GM12878 (cell line): ENCODE measurements around the gene CCL20. TPM values are rescaled to one million over a fixed set of nuclear protein-coding genes. Genes with fewer than 3 reads are reported as not detected.

Experiments
- ATAC-seq: fragments of 200-7000 bp; cut with Tn5 transposase; 3 replicates; pipeline ENCODE4 v1.9.1; 2020; ENCODE audit warnings: mild to moderate bottlenecking, moderate library complexity
- BruUV-seq: library from RNA; stranded (reverse); fragments of 400-500 nt; replicated peaks from 2 replicates; lab custom pipeline; 2021; lab: Mats Ljungman, UMichigan
- CTCF ChIA-PET: fragments of 300-600 bp; sonication (Branson Sonifier 250); formaldehyde crosslinking; extraction: SDS; loops from one replicate; lab custom pipeline; 2021; ENCODE audit warnings: inconsistent platforms; lab: Yijun Ruan, JAX
- POLR2A ChIA-PET: fragments of 350-600 bp; formaldehyde crosslinking; extraction: SDS; loops from one replicate; lab custom pipeline; 2021; ENCODE audit warnings: inconsistent platforms; lab: Charles Lee
- RAD21 ChIA-PET: fragments of 300-600 bp; sonication (Branson Sonifier 250); formaldehyde crosslinking; loops from one replicate; lab custom pipeline; 2023; ENCODE audit warnings: antibody characterized with exemption; ENCODE audit not compliant: unreplicated experiment; lab: Charles Lee
- SMC1A ChIA-PET: fragments of 300-600 bp; sonication (Branson Sonifier 250); formaldehyde crosslinking; loops from one replicate; lab custom pipeline; 2023; ENCODE audit not compliant: unreplicated experiment, uncharacterized antibody; lab: Charles Lee
- DNase-seq: peaks from one replicate; pipeline ENCODE4 v3.0.0-alpha.2; 2011; ENCODE audit warnings: low read depth, low spot score
- FAIRE-seq: peaks from 3 replicates; lab custom pipeline; 2011; peaks lifted over from hg19 to GRCh38; lab: Jason Lieb, UNC
- H2AFZ ChIP-seq: 2 replicates; pipeline ENCODE4 v1.6.0; 2011; ENCODE audit warnings: low read depth, low read length, control low read depth; ENCODE audit not compliant: control insufficient read depth
- H3K27ac ChIP-seq: 2 replicates; pipeline ENCODE4 v1.5.1; 2011; ENCODE audit warnings: control low read depth; ENCODE audit not compliant: control insufficient read depth, insufficient read depth
- H3K27me3 ChIP-seq, 2 experiments: replicated peaks in 1 of 2; 2 replicates each; pipeline versions ENCODE4 v1.6.0 to v1.6.1; 2011; ENCODE audit warnings: low read length in 1 of 2; ENCODE audit not compliant: control insufficient read depth in 2 of 2, insufficient read depth in 2 of 2
- H3K36me3 ChIP-seq, 2 experiments: 2 replicates each; pipeline ENCODE4 v1.5.1; 2011; ENCODE audit warnings: low read length in 1 of 2; ENCODE audit not compliant: control insufficient read depth in 2 of 2, insufficient read depth in 2 of 2
- H3K4me1 ChIP-seq: 2 replicates; pipeline ENCODE4 v1.6.1; 2011; ENCODE audit warnings: mild to moderate bottlenecking, low read length, moderate library complexity, mixed read lengths; ENCODE audit not compliant: control insufficient read depth, insufficient read depth
- H3K4me2 ChIP-seq: 2 replicates; pipeline ENCODE4 v1.6.0; 2011; ENCODE audit warnings: control low read depth; ENCODE audit not compliant: control insufficient read depth, insufficient read depth
- H3K4me3 ChIP-seq: fragments of 200-600 bp; sonication (generic); 2 replicates; pipeline ENCODE4 v1.5.1; 2016
- H3K79me2 ChIP-seq: 2 replicates; pipeline ENCODE4 v1.6.0; 2011; ENCODE audit warnings: low read length; ENCODE audit not compliant: control insufficient read depth, insufficient read depth
- H3K9ac ChIP-seq: 2 replicates; pipeline ENCODE4 v1.8.0; 2011; ENCODE audit warnings: low read length, control low read depth, mixed read lengths; ENCODE audit not compliant: control insufficient read depth, insufficient read depth
- H3K9me3 ChIP-seq: replicated peaks from 3 replicates; pipeline ENCODE4 v1.5.1; 2011; ENCODE audit warnings: mild to moderate bottlenecking, low read length; ENCODE audit not compliant: control insufficient read depth, insufficient read depth
- H4K20me1 ChIP-seq: 2 replicates; pipeline ENCODE4 v1.6.0; 2011; ENCODE audit not compliant: control insufficient read depth, insufficient read depth
- BRCA1 ChIP-seq: IDR thresholded peaks from 2 replicates; pipeline ENCODE4 v1.6.1; 2011; ENCODE audit warnings: low read depth, low read length, improper control_type of control experiment
- ELK1 ChIP-seq: IDR thresholded peaks from 2 replicates; pipeline ENCODE4 v1.6.1; 2012; ENCODE audit warnings: low read depth, low read length, improper control_type of control experiment
- ETV6 ChIP-seq, 2 experiments: fragments of 450-650 bp in 1 of 2; IDR thresholded peaks in 1 of 2; conservative IDR thresholded peaks in 1 of 2; 2 replicates each; pipeline ENCODE4 v1.6.1; 2014; ENCODE audit warnings: antibody characterized with exemption in 1 of 2, borderline replicate concordance in 1 of 2, low read depth in 1 of 2, mild to moderate bottlenecking in 1 of 2, moderate library complexity in 1 of 2
- EZH2 ChIP-seq: IDR thresholded peaks from 2 replicates; pipeline ENCODE4 v1.6.1; 2012; ENCODE audit warnings: low read depth, mild to moderate bottlenecking, control low read depth, inconsistent platforms, low read length, borderline replicate concordance; ENCODE audit not compliant: control insufficient read depth
- SUZ12 ChIP-seq: fragments of 200-600 bp; sonication (generic); IDR thresholded peaks from one replicate; pipeline ENCODE4 v1.6.1; 2018; ENCODE audit warnings: antibody characterized with exemption, mild to moderate bottlenecking; ENCODE audit not compliant: unreplicated experiment
- TCF7 ChIP-seq: IDR thresholded peaks from 2 replicates; pipeline ENCODE4 v1.6.1; 2014; ENCODE audit warnings: antibody characterized with exemption, borderline replicate concordance
- ZNF274 ChIP-seq: IDR thresholded peaks from one replicate; pipeline ENCODE4 v1.8.0; 2011; ENCODE audit not compliant: insufficient read length, insufficient read depth
- WGBS: methylation state at CpG from one replicate; pipeline ENCODE4 v1.1.6; 2016; ENCODE audit warnings: low lambda C conversion rate; ENCODE audit not compliant: insufficient replicate concordance, insufficient coverage; ENCODE audit errors: missing lambda C conversion rate; 5-methylcytosine and 5-hydroxymethylcytosine counted together
- in situ Hi-C: fragments of 300-500 bp; cut with MboI; formaldehyde crosslinking; loops from 9 replicates; pipeline ENCODE4 v1.14.3; 2018; ENCODE audit warnings: mixed read lengths
- intact Hi-C: fragments of 100-400 bp; cut with micrococcal nuclease; formaldehyde crosslinking; loops from one replicate; pipeline ENCODE4 v1.14.2; 2022; ENCODE audit not compliant: unreplicated experiment
- polyA plus RNA-seq, 11 experiments: library from polyadenylated mRNA; depleted of rRNA in 4 of 11; unstranded in 6 of 11; stranded (reverse) in 5 of 11; fragments of >200 nt; fragmentation: Nextera tagmentation in 4 of 11; fragmentation: Illumina TruSeq in 1 of 11; extraction: Ambion mirVana in 4 of 11; extraction: Trizol in 1 of 11; gene quantifications; 1 replicate in 1 of 11; 2 replicates in 10 of 11; pipeline versions ENCODE4 v1.2.1 to v1.2.3, GENCODE V29; 2011 to 2016; ENCODE audit warnings: inconsistent platforms in 2 of 11, missing spikeins in 2 of 11, low read depth in 1 of 11
- total RNA-seq, 4 experiments: library from RNA; depleted of rRNA in 3 of 4; stranded (reverse); fragments of >200 nt in 3 of 4; fragmentation: Illumina TruSeq in 1 of 4; extraction: Trizol in 1 of 4; gene quantifications; 2 replicates each; pipeline versions ENCODE4 v1.2.1 to v1.2.3, GENCODE V29; 2013 to 2021

Gene CCL20
- total and polyA plus RNA-seq, 10 of the 15 experiments (the other 5 are each of a cell fraction or from before 2014, with no cell fraction given) = 5.5 to 35.7 (median 15.6) TPM

- BruUV-seq = no TSS peak
- Histone ChIP-seq H3K9ac (no peak overlapping the region), H4K20me1 (no peaks in the 10 kb centered on the region), H3K36me3 (no peaks in the 10 kb centered on the region), H3K9me3 (no peaks in the 10 kb centered on the region), H3K4me2 (no peak overlapping the region), H3K27ac (no peak overlapping the region), H3K27me3 (no peaks in the 10 kb centered on the region), H2AFZ (no peak overlapping the region), H3K4me1 (peaks cover 20% of the 10 kb centered on the region), H3K4me3 (no peak overlapping the region), H3K79me2 (no peaks in the 10 kb centered on the region; the same call in 1 of the 2 replicates)
- ChIA-PET CTCF (interaction anchor here (1.4 to 4.4 kb wide), 4 partner anchors 8 to 80 kb away, joined by 5 to 58 read pairs (median 36); no protein-coding TSS in a partner anchor), SMC1A (interaction anchor here (1.4 to 8.0 kb wide), 10 partner anchors 12 to 307 kb away, joined by 3 to 120 read pairs (median 38); partner anchors contain the start of gene CCL20), RAD21 (interaction anchor here (0.8 to 3.4 kb wide), 6 partner anchors 16 to 375 kb away, joined by 3 to 52 read pairs (median 7); no protein-coding TSS in a partner anchor), POLR2A (interaction anchor here (0.9 to 6.1 kb wide), 3 partner anchors 23 to 302 kb away, joined by 3 to 58 read pairs (median 4); no protein-coding TSS in a partner anchor)
- in situ Hi-C loops = loop anchor here (25.0 kb wide), 1 partner anchor 945 kb away; the partner anchor contains the start of gene RHBDD1
- DNase-seq (no peak), FAIRE-seq (no peak), ATAC-seq (no peak)
- intact Hi-C loops = loop anchor here (2.0 to 10.0 kb wide), 3 partner anchors 67 to 813 kb away; no protein-coding TSS in a partner anchor
- no peak for TF ChIP-seq EZH2
- no peak for TF ChIP-seq TCF7
- TF ChIP-seq ETV6 (conservative IDR thresholded peaks at IDR 0.05 in 1 of 2, IDR thresholded peaks at IDR 0.05 in 1 of 2; ENCODE audit: borderline replicate concordance in 1 of 2, low read depth in 1 of 2) = no peak
- TF ChIP-seq SUZ12 = no peak
- no peak for TF ChIP-seq ELK1
- TF ChIP-seq ZNF274 = no peak
- no peak for TF ChIP-seq BRCA1
- WGBS = 71% methylated on average over 8 of the region's 8 CpGs
Measured at GRCh38 chr2:227781841-227782240, 31.8 kb upstream of the CCL20 start.
